HepG2 (cell line): ENCODE measurements around the gene YY1. TPM values are rescaled to one million over a fixed set of nuclear protein-coding genes. Genes with fewer than 3 reads are reported as not detected.
A peak's percentile ranks its signal among the peaks of the same experiment; 100 is the strongest.
"Not testable (repeated sequence)": the region's sequence is repeated elsewhere in the genome, so short reads cannot be mapped to it uniquely, and the experiment has no call there.

Experiments
- ATAC-seq: fragments of 200-7000 bp; cut with Tn5 transposase; 3 replicates; pipeline ENCODE4 v1.9.1; 2020; ENCODE audit warnings: mild to moderate bottlenecking, moderate library complexity
- BruUV-seq: library from RNA; stranded (reverse); fragments of 400-500 nt; replicated peaks from 2 replicates; lab custom pipeline; 2021; lab: Mats Ljungman, UMichigan
- CTCF ChIA-PET: fragments of 300-600 bp; formaldehyde crosslinking; extraction: SDS; loops from one replicate; lab custom pipeline; 2021; ENCODE audit warnings: low total read pairs, inconsistent platforms, low intra/inter-chr PET ratio; lab: Yijun Ruan, JAX
- POLR2A ChIA-PET: fragments of 350-600 bp; sonication (Branson Sonifier 250); formaldehyde crosslinking; loops from one replicate; lab custom pipeline; 2020; ENCODE audit warnings: antibody characterized with exemption, inconsistent platforms; lab: Yijun Ruan, JAX
- DNase-seq: peaks from one replicate; pipeline ENCODE4 v3.0.0-alpha.2; 2015; ENCODE audit warnings: low spot score
- FAIRE-seq: peaks from 3 replicates; lab custom pipeline; 2011; peaks lifted over from hg19 to GRCh38; lab: Jason Lieb, UNC
- H2AFZ ChIP-seq: one replicate; pipeline ENCODE4 v1.6.1; 2011; ENCODE audit warnings: low read length, inconsistent platforms
- H3K27ac ChIP-seq: fragments of 300-600 bp; 3 replicates; pipeline ENCODE4 v1.8.0; 2011; ENCODE audit warnings: mixed run types, mild to moderate bottlenecking, mixed read lengths, low read length, inconsistent platforms; ENCODE audit not compliant: insufficient read depth; ENCODE audit errors: extremely low read length
- H3K27me3 ChIP-seq, 2 experiments: fragments of 200-600 bp in 1 of 2; 2 replicates in 1 of 2; 3 replicates in 1 of 2; pipeline versions ENCODE4 v1.6.0 to v1.8.0; 2011; ENCODE audit warnings: low read length in 2 of 2, mild to moderate bottlenecking in 2 of 2, moderate library complexity in 2 of 2, inconsistent platforms in 1 of 2; ENCODE audit not compliant: insufficient read depth in 2 of 2, control insufficient read depth in 1 of 2
- H3K36me3 ChIP-seq, 2 experiments: fragments of 200-600 bp in 1 of 2; replicated peaks in 1 of 2; 2 replicates in 1 of 2; 3 replicates in 1 of 2; pipeline versions ENCODE4 v1.5.1 to v1.8.0; 2011; ENCODE audit warnings: low read length in 2 of 2, inconsistent platforms in 1 of 2; ENCODE audit not compliant: insufficient read depth in 2 of 2, control insufficient read depth in 1 of 2
- H3K4me1 ChIP-seq: 2 replicates; pipeline ENCODE4 v1.5.1; 2012; ENCODE audit warnings: low read length, inconsistent platforms; ENCODE audit not compliant: insufficient read depth
- H3K4me2 ChIP-seq: 2 replicates; pipeline ENCODE4 v1.6.0; 2011; ENCODE audit warnings: low read depth, low read length, inconsistent platforms
- H3K4me3 ChIP-seq, 3 experiments: fragments of 200-600 bp in 1 of 3; sonication (generic), shearing (Covaris generic) in 1 of 3; replicated peaks in 1 of 3; 2 replicates each; pipeline ENCODE4 v1.5.1; 2011 to 2016; ENCODE audit warnings: low read length in 3 of 3, inconsistent platforms in 2 of 3, low read depth in 2 of 3, mild to moderate bottlenecking in 2 of 3, control low read depth in 1 of 3, mixed read lengths in 1 of 3; ENCODE audit not compliant: insufficient read depth in 1 of 3
- H3K79me2 ChIP-seq: one replicate; pipeline ENCODE4 v1.6.1; 2011; ENCODE audit warnings: low read length, inconsistent platforms; ENCODE audit not compliant: insufficient read depth
- H3K9ac ChIP-seq: 2 replicates; pipeline ENCODE4 v1.6.0; 2011; ENCODE audit warnings: mild to moderate bottlenecking, low read depth, low read length, inconsistent platforms; ENCODE audit not compliant: insufficient read depth
- H3K9me3 ChIP-seq: 2 replicates; pipeline ENCODE4 v1.5.1; 2012; ENCODE audit warnings: mild to moderate bottlenecking, low read length
- H4K20me1 ChIP-seq: 2 replicates; pipeline ENCODE4 v1.6.0; 2011; ENCODE audit warnings: inconsistent platforms, mild to moderate bottlenecking, low read length, moderate library complexity; ENCODE audit not compliant: insufficient read depth
- ISL2 ChIP-seq: sonication (generic); formaldehyde crosslinking; IDR thresholded peaks from 2 replicates; pipeline ENCODE4 v1.5.0; 2020; ENCODE audit warnings: missing genetic modification reagents
- ZSCAN22 ChIP-seq: sonication (generic); formaldehyde crosslinking; IDR thresholded peaks from 2 replicates; pipeline ENCODE4 v1.4.0; 2020; ENCODE audit warnings: mild to moderate bottlenecking, missing genetic modification reagents
- WGBS: methylation state at CpG from one replicate; pipeline ENCODE4 v1.1.6; 2017; ENCODE audit warnings: low lambda C conversion rate; 5-methylcytosine and 5-hydroxymethylcytosine counted together
- in situ Hi-C: cut with HindIII; loops from 2 replicates; pipeline ENCODE4 v1.10.0; 2017; ENCODE audit warnings: low pct_unique_long_range_greater_than_20kb; ENCODE audit not compliant: extremely low pct_ligation_motif_present
- intact Hi-C: fragments of 100-400 bp; cut with micrococcal nuclease; formaldehyde crosslinking; loops from one replicate; pipeline ENCODE4 v1.10.0; 2022; ENCODE audit not compliant: unreplicated experiment
- polyA plus RNA-seq, 8 experiments: library from polyadenylated mRNA; depleted of rRNA in 3 of 8; stranded (reverse) in 7 of 8; unstranded in 1 of 8; fragments of >200 nt; fragmentation: Illumina TruSeq in 4 of 8; extraction: Trizol in 4 of 8; gene quantifications; 2 replicates each; pipeline versions ENCODE4 v1.2.1 to v1.2.3, GENCODE V29; 2011 to 2016; ENCODE audit warnings: low read depth in 4 of 8, missing spikeins in 1 of 8, mixed read lengths in 1 of 8; ENCODE audit not compliant: insufficient read depth in 1 of 8
- total RNA-seq, 5 experiments: library from RNA; depleted of rRNA; stranded (reverse); fragments of >200 nt; fragmentation: Illumina TruSeq; extraction: Trizol; gene quantifications; 2 replicates each; pipeline ENCODE4 v1.2.3, GENCODE V29; 2016; ENCODE audit warnings: low read depth in 1 of 5

YY1 gene
- total and polyA plus RNA-seq, 2 of the 13 experiments (the other 11 are each of a cell fraction or from before 2014, with no cell fraction given) = 29.4 to 68.1 TPM

DNA sequence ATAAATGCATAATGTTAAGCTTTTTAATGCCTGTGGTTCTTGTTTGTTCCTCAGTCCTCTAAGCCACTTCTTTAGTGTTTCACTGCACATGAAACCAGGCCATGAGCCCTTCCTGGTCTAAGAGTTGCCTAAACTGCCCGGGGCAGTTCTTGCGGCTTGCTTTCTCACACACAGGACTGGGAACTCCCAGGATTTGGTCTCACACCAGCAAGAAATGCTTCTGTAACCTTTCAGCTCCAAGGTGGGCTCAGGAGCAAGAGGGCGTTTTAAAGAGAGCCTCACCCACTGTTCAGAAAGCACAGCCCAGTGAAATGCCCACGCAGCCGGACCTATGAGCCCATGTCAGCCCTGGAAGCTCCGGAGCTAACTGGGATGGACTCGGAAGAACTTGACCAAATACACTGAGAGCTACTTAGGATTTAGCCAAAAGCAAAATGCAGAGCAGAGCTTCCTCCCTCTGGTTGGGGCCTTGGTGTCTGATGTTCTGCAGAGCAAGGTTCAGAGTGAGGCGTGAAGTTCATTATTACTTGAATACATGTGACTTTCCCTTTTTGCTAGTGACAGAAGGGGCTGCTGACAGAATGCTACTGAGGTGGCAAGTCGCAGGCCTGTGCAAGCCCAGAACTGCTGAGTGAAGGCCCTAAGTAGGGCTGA lies 43.9 kb downstream of the YY1 start:
- DNase-seq (no peak), ATAC-seq (no peak)

DNA sequence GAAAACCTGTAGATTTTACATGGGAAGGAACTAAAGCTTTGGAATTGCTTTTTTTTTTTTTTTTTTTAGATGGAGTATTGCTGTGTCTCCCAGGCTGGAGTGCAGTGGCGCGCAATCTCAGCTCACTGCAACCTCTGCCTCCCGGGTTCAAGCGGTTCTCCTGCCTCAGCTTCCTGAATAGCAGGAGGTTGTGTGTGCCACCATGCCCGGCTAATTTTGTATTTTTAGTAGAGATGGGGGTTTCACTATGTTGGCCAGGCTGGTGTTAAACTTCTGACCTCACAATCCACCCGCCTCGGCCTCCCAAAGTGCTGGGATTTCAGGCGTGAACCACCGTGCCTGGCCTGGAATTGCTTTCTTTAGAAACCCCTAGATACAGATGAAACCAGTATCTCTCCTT lies 44.5 kb downstream of the YY1 start:
- peaks cover 15% of the 10 kb centered on the region for H4K20me1 ChIP-seq
- H2AFZ ChIP-seq, POLR2A ChIA-PET, H3K4me3 ChIP-seq, H3K9me3 ChIP-seq, FAIRE-seq, in situ Hi-C loops, BruUV-seq, H3K27me3 ChIP-seq, H3K36me3 ChIP-seq, CTCF ChIA-PET, H3K4me2 ChIP-seq, ATAC-seq, DNase-seq, H3K9ac ChIP-seq: not testable (repeated sequence)
- peaks cover 62% of the 10 kb centered on the region for H3K4me1 ChIP-seq
- WGBS = 98% methylated on average over 9 of the region's 9 CpGs
- peaks cover 22% of the 10 kb centered on the region for H3K79me2 ChIP-seq
- peak overlapping the region; percentile 16 for H3K27ac ChIP-seq
- intact Hi-C loops = loop anchor here (5.0 kb wide), 1 partner anchor 1519 kb away; no protein-coding TSS in a partner anchor

More for the DNA sequence above, 43.9 kb downstream of the YY1 start:
- no peak overlapping the region for H3K4me3 ChIP-seq
- peak overlapping the region; percentile 16 for H3K27ac ChIP-seq
- intact Hi-C loops (loop anchor here (5.0 kb wide), 1 partner anchor 1519 kb away; no protein-coding TSS in a partner anchor), in situ Hi-C loops (no loop called here)
- peaks cover 3 to 9% of the 10 kb centered on the region in 2 experiments; a peak in 3 of 5 replicates for H3K36me3 ChIP-seq
- H3K9me3 ChIP-seq = no peaks in the 10 kb centered on the region
- peaks cover 25% of the 10 kb centered on the region for H3K79me2 ChIP-seq
- H2AFZ ChIP-seq = no peak overlapping the region
- WGBS = 93% methylated on average over 8 of the region's 9 CpGs
- no peaks in the 10 kb centered on the region for H3K27me3 ChIP-seq
- TF ChIP-seq ISL2 (CRISPR knock-in tag) = no peak
- TF ChIP-seq ZSCAN22 = peak; percentile 79
- ChIA-PET CTCF (no interaction called here), POLR2A (no interaction called here)
- H3K4me2 ChIP-seq = no peak overlapping the region
- peaks cover 65% of the 10 kb centered on the region for H3K4me1 ChIP-seq
- BruUV-seq = no TSS peak
- no peak for FAIRE-seq
- H4K20me1 ChIP-seq = peaks cover 17% of the 10 kb centered on the region
- no peak overlapping the region for H3K9ac ChIP-seq
